NK-92 (cell line): Measurements from ENCODE around the gene ARHGEF25.
"Not testable (repeated sequence)": the region's sequence is repeated elsewhere in the genome, so short reads cannot be mapped to it uniquely, and the experiment has no call there.

Experiments used
- DNase-seq: peaks from one replicate; lab custom pipeline; 2025; ENCODE audit not compliant: unreplicated experiment; lab: John Stamatoyannopoulos, UW

The ARHGEF25 gene

GRCh38 chr12:57632958-57633840, 22.0 kb downstream of the ARHGEF25 start, which contains the start of gene B4GALNT1:
TSS of gene B4GALNT1 (minus strand) at chr12:57633201. CDS start at chr12:57632132, 1,069 bp downstream.
- no peak for DNase-seq

- DNase-seq, result not testable (repeated sequence)
Observed at GRCh38 chr12:57636731-57637130, 25.5 kb downstream of the ARHGEF25 start.

GRCh38 chr12:57637364-57637763, 26.1 kb downstream of the ARHGEF25 start:
- no peak for DNase-seq

DNA sequence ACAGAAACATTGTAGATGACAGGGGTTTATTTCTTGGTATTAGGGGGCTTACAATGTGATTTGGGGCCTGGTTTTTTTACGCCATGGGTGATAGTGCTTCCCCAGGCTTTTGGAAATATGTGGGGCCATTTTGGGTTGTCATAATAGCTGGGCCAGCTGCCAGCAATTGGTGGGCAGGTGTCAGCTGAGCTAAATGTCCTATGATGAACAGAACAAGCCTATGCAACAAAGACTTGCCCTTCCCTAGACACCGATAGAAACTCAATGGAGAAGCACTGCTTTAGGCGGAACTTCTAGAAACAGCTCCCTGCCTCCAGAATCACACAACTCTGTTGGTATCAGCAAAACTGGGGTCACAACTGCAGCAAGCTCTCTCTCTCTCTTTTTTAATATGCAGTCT, 26.9 kb downstream of the ARHGEF25 start:
- DNase-seq, result no peak

GRCh38 chr12:57640175-57641042, 29.2 kb downstream of the ARHGEF25 start:
- no peak for DNase-seq

GRCh38 chr12:57641699-57642442, 30.6 kb downstream of the ARHGEF25 start:
- DNase-seq, result no peak

- not testable (repeated sequence) for DNase-seq
Observed at GRCh38 chr12:57645990-57646658, 34.9 kb downstream of the ARHGEF25 start.

DNA sequence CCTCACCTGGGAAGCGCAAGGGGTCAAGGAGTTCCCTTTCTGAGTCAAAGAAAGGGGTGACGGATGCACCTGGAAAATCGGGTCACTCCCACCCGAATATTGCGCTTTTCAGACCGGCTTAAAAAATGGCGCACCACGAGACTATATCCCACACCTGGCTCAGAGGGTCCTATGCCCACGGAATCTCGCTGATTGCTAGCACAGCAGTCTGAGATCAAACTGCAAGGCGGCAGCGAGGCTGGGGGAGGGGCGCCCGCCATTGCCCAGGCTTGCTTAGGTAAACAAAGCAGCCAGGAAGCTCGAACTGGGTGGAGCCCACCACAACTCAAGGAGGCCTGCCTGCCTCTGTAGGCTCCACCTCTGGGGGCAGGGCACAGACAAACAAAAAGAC, 35.4 kb downstream of the ARHGEF25 start:
- DNase-seq, result not testable (repeated sequence)

- no peak for DNase-seq
Observed at GRCh38 chr12:57654042-57654441, 42.8 kb downstream of the ARHGEF25 start.

- DNase-seq, result no peak
Observed at GRCh38 chr12:57655541-57656240, 44.5 kb downstream of the ARHGEF25 start.

DNA sequence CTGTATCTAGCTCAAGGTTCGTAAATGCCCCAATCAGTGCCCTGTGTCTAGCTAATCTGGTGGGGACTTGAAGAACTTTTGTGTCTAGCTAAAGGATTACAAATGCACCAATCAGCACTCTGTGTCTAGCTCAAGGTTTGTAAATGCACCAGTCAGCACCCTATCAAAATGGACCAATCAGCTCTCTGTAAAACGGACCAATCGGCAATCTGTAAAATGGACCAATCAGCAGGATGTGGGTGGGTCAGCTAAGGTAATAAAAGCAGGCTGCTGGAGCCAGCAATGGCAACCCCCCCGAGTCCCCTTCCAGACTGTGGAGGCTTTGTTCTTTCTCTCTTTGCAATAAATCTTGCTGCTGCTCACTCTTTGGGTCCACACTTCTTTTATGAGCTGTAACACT, 45.2 kb downstream of the ARHGEF25 start:
- DNase-seq, result not testable (repeated sequence)

GRCh38 chr12:57657744-57658143, 46.5 kb downstream of the ARHGEF25 start:
- DNase-seq, result no peak

- no peak for DNase-seq
Observed at GRCh38 chr12:57658890-57659289, 47.7 kb downstream of the ARHGEF25 start.

- DNase-seq, result no peak
Observed at GRCh38 chr12:57661376-57661775, 50.1 kb downstream of the ARHGEF25 start.

DNA sequence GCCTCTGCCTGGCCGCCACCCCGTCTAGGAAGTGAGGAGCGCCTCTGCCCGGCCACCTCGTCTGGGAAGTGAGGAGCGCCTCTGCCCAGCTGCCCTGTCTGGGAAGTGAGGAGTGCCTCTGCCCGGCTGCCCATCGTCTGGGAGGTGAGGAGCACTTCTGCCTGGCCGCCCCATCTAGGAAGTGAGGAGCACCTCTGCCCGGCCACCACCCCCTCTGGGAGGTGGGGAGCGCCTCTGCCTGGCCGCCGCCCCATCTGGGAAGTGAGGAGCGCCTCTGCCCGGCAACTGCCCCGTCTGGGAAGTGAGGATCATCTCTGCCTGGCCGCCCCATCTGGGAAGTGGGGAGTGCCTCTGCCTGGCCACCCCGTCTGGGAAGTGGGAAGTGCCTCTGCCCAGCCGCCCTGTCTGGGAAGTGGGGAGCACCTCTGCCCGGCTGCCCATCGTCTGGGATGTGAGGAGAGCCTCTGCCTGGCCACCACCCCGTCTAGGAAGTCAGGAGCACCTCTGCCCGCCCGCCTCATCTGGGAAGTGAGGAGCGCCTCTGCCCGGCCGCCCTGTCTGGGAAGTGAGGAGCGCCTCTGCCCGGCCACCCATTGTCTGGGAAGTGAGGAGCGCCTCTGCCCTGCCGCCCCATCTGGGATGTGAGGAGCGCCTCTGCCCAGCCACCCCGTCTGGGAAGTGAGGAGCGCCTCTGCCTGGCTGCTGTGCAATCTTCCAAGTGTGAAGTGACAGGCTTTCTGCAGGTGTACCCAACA, 54.0 kb downstream of the ARHGEF25 start:
- not testable (repeated sequence) for DNase-seq
